ENCODE data around the gene RPTOR. TPM values are rescaled to one million over a fixed set of nuclear protein-coding genes. Genes with fewer than 3 reads are reported as not detected.

RPTOR gene
- total RNA-seq, 6 experiments from 2014 or later: 34.4 to 39.2 (median 35.5) TPM

GRCh38 chr17:80663781-80664206 lies 119.2 kb downstream of the RPTOR start:
- peaks cover 1% of the 10 kb centered on the region; the same call in 1 of the 2 replicates for H3K9me3 Mint-ChIP-seq
- no peak for DNase-seq
- H3K27me3 Mint-ChIP-seq (ENCODE audit: insufficient read depth): no peaks in the 10 kb centered on the region; the same call in 1 of the 2 replicates
- H3K36me3 Mint-ChIP-seq (ENCODE audit: low read depth): peaks cover 11% of the 10 kb centered on the region
- H3K4me3 Mint-ChIP-seq: no peak overlapping the region
- H3K4me1 Mint-ChIP-seq (ENCODE audit: low read depth): peaks cover 18% of the 10 kb centered on the region
- no peak overlapping the region for H3K27ac Mint-ChIP-seq
- no peak for TF ChIP-seq CTCF (IDR thresholded peaks at IDR 0.05)

- Mint-ChIP-seq H3K27me3 (ENCODE audit: insufficient read depth) (no peaks in the 10 kb centered on the region; the same call in 1 of the 2 replicates), H3K4me1 (ENCODE audit: low read depth) (peaks cover 18% of the 10 kb centered on the region), H3K9me3 (no peaks in the 10 kb centered on the region), H3K4me3 (no peak overlapping the region), H3K27ac (no peak overlapping the region; the same call in 1 of the 2 replicates), H3K36me3 (ENCODE audit: low read depth) (peaks cover 9% of the 10 kb centered on the region)
- DNase-seq: no peak
- TF ChIP-seq CTCF (IDR thresholded peaks at IDR 0.05): no peak
Observed at GRCh38 chr17:80664217-80664790, 119.7 kb downstream of the RPTOR start.

GRCh38 chr17:80665792-80666191 lies 121.2 kb downstream of the RPTOR start:
- Mint-ChIP-seq H3K36me3 (ENCODE audit: low read depth) (peaks cover 15% of the 10 kb centered on the region), H3K4me1 (ENCODE audit: low read depth) (peaks cover 18% of the 10 kb centered on the region), H3K9me3 (no peaks in the 10 kb centered on the region), H3K27me3 (ENCODE audit: insufficient read depth) (peaks cover 2% of the 10 kb centered on the region; the same call in 1 of the 2 replicates), H3K4me3 (no peak overlapping the region), H3K27ac (no peak overlapping the region)
- no peak for DNase-seq
- no peak for TF ChIP-seq CTCF (IDR thresholded peaks at IDR 0.05)

GRCh38 chr17:80666867-80667266 lies 122.2 kb downstream of the RPTOR start:
- no peak overlapping the region for H3K4me3 Mint-ChIP-seq
- DNase-seq: no peak
- no peak overlapping the region for H3K27ac Mint-ChIP-seq
- H3K9me3 Mint-ChIP-seq: no peaks in the 10 kb centered on the region
- peaks cover 25% of the 10 kb centered on the region for H3K36me3 Mint-ChIP-seq (ENCODE audit: low read depth)
- H3K4me1 Mint-ChIP-seq (ENCODE audit: low read depth): peaks cover 18% of the 10 kb centered on the region
- 0 out of 2 replicates have a peak, but pooled peaks cover 2% of the 10 kb centered on the region for H3K27me3 Mint-ChIP-seq (ENCODE audit: insufficient read depth)
- no peak for TF ChIP-seq CTCF (IDR thresholded peaks at IDR 0.05)

- Mint-ChIP-seq H3K4me3 (no peak overlapping the region), H3K27me3 (ENCODE audit: insufficient read depth) (0 out of 2 replicates have a peak, but pooled peaks cover 2% of the 10 kb centered on the region), H3K27ac (no peak overlapping the region), H3K9me3 (no peaks in the 10 kb centered on the region), H3K4me1 (ENCODE audit: low read depth) (peaks cover 18% of the 10 kb centered on the region), H3K36me3 (ENCODE audit: low read depth) (peaks cover 26% of the 10 kb centered on the region)
- no peak for DNase-seq
- TF ChIP-seq CTCF (IDR thresholded peaks at IDR 0.05): no peak
Observed at GRCh38 chr17:80667462-80668277, 123.0 kb downstream of the RPTOR start.

All from HFFc6 (cell line).